IPS DF 6.9 (cell line): ENCODE results near the gene CAMSAP3.

Experiments
- DNase-seq: peaks from one replicate; pipeline ENCODE4 v3.0.0-alpha.2; 2013; ENCODE audit warnings: low read depth, low spot score
- H3K27ac ChIP-seq: one replicate; pipeline ENCODE4 v1.5.1; 2013; ENCODE audit warnings: low read length, control low read depth
- H3K27me3 ChIP-seq: 2 replicates; pipeline ENCODE4 v1.6.1; 2013; ENCODE audit warnings: mild to moderate bottlenecking, low read length; ENCODE audit not compliant: control insufficient read depth, insufficient read depth
- H3K36me3 ChIP-seq: 2 replicates; pipeline ENCODE4 v1.6.1; 2013; ENCODE audit warnings: low read length; ENCODE audit not compliant: control insufficient read depth, insufficient read depth
- H3K4me1 ChIP-seq: 2 replicates; pipeline ENCODE4 v1.6.1; 2013; ENCODE audit warnings: low read length; ENCODE audit not compliant: control insufficient read depth, insufficient read depth
- H3K4me3 ChIP-seq: 2 replicates; pipeline ENCODE4 v1.5.1; 2013; ENCODE audit warnings: mild to moderate bottlenecking, low read length
- H3K9me3 ChIP-seq: 2 replicates; pipeline ENCODE4 v1.6.1; 2013; ENCODE audit warnings: low read length, inconsistent platforms; ENCODE audit not compliant: control insufficient read depth, insufficient read depth
- WGBS: extraction: QIAGEN DNeasy Blood & Tissue Kit; methylation state at CpG from one replicate; pipeline ENCODE4 v1.1.7; 2013; ENCODE audit warnings: mixed read lengths, missing lambda C conversion rate; ENCODE audit not compliant: insufficient read length, insufficient coverage; 5-methylcytosine and 5-hydroxymethylcytosine counted together

The CAMSAP3 gene

DNA sequence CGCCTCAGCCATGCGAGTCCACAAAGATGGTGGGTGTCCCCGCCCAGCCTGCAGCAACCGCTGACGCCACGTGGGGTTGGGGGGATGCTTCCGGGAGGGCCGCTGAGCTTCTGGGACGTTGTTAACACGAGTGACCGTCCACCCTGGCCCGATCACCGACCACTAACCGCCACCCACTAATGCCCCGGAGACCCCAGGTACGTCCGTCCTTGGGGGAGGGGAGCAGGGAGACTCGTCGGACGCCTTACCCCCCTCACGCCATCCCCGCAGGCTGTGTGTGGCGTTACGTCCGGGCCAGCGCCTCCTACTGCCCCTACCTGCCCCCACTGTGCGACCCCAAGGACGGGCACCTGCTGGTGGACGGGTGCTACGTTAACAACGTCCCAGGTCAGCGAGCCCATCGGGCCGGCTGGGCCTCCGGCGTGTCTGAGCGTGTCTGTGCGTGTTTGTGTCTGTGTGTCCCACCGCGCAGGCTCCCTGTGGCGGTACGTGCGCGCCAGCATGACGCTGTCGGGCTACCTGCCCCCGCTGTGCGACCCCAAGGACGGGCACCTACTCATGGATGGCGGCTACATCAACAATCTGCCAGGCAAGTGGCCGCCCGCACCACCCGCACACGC, 38.9 kb upstream of the CAMSAP3 start:
- no peaks in the 10 kb centered on the region for H3K27me3 ChIP-seq
- no peak for DNase-seq
- peaks cover 30% of the 10 kb centered on the region for H3K36me3 ChIP-seq
- WGBS, result no CpG with 5 or more reads among the region's 54 CpGs
- no peak overlapping the region for H3K27ac ChIP-seq
- H3K4me3 ChIP-seq, result no peak overlapping the region
- no peaks in the 10 kb centered on the region for H3K4me1 ChIP-seq
- no peaks in the 10 kb centered on the region for H3K9me3 ChIP-seq

GRCh38 chr19:7558667-7559066, 37.0 kb upstream of the CAMSAP3 start:
- peaks cover 30% of the 10 kb centered on the region for H3K36me3 ChIP-seq
- no peaks in the 10 kb centered on the region for H3K9me3 ChIP-seq
- no peak overlapping the region for H3K4me3 ChIP-seq
- no peaks in the 10 kb centered on the region for H3K4me1 ChIP-seq
- no CpG with 5 or more reads among the region's 18 CpGs for WGBS
- H3K27ac ChIP-seq, result no peak overlapping the region
- no peaks in the 10 kb centered on the region for H3K27me3 ChIP-seq
- no peak for DNase-seq

DNA sequence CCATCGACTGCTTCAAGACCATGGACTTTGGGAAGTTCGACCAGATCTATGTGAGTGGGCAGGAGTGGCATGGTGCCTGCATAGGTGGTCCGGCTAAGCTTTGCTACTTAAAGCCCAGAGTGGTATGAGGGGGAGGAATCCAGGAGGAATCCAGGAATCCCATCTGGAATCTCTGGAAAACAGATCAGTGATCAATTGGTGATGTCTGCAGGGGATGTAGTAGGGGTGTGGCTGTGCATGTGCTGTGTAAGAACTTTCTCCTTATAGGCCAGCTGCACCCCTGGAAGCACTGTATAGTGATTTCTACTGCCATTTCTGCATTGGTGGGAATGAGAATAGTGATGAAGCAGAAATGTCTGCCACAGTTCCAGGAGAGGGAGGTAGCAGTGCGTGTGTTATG, 36.6 kb upstream of the CAMSAP3 start:
- Histone ChIP-seq H3K36me3 (peaks cover 30% of the 10 kb centered on the region), H3K4me1 (no peaks in the 10 kb centered on the region), H3K4me3 (no peak overlapping the region), H3K9me3 (no peaks in the 10 kb centered on the region), H3K27me3 (no peaks in the 10 kb centered on the region), H3K27ac (no peak overlapping the region)
- no peak for DNase-seq
- WGBS, result no CpG with 5 or more reads among the region's 4 CpGs

- no peaks in the 10 kb centered on the region for H3K27me3 ChIP-seq
- H3K4me1 ChIP-seq, result no peaks in the 10 kb centered on the region
- H3K27ac ChIP-seq, result no peak overlapping the region
- WGBS, result no CpG with 5 or more reads among the region's 2 CpGs
- H3K36me3 ChIP-seq, result peaks cover 25% of the 10 kb centered on the region
- H3K9me3 ChIP-seq, result no peaks in the 10 kb centered on the region
- DNase-seq, result no peak
- no peak overlapping the region for H3K4me3 ChIP-seq
Measured at GRCh38 chr19:7560255-7560654, 35.4 kb upstream of the CAMSAP3 start.

GRCh38 chr19:7561325-7561724, 34.3 kb upstream of the CAMSAP3 start:
- no CpG with 5 or more reads among the region's 17 CpGs for WGBS
- H3K4me1 ChIP-seq, result no peaks in the 10 kb centered on the region
- no peaks in the 10 kb centered on the region for H3K27me3 ChIP-seq
- no peak for DNase-seq
- no peaks in the 10 kb centered on the region for H3K9me3 ChIP-seq
- peaks cover 24% of the 10 kb centered on the region for H3K36me3 ChIP-seq
- no peak overlapping the region for H3K4me3 ChIP-seq
- H3K27ac ChIP-seq, result no peak overlapping the region

DNA sequence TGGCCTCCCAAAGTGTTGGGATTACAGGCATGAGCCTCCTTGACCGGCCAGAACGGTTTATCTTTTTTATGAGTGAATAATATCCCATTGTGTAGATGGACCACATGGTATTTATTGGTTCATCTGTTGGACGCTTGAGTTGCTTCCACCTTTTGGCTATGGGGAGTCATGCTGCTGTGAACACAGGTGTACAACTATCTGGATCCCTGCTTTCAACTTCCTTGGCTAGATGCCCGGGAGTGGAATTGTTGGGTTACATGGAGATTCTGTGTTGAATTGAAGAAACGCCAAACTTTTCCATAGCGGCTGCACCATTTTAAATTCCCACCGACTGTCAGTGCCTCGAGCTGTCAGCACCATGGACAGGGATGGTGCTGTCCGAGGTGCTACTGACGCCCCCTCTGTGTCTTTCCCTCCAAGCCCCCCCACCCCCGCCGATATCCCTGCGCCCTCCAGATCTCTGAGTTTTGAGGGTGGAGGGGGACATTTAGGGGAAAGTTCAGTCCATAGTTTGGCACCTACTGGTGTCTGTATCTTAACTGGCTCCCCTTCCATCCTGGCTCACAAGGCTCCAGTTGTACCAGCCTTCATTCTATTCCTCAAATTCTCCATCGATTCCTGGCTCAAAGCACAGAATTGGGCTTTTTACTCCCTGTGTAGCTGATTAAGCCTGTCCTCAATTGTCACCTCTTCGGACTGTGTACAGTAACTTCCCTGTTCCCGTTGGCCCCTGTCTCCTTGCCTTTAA, 32.8 kb upstream of the CAMSAP3 start:
- H3K27me3 ChIP-seq, result no peaks in the 10 kb centered on the region
- H3K36me3 ChIP-seq, result peaks cover 12% of the 10 kb centered on the region
- no peak for DNase-seq
- H3K4me1 ChIP-seq, result no peaks in the 10 kb centered on the region
- no peak overlapping the region for H3K4me3 ChIP-seq
- H3K27ac ChIP-seq, result no peak overlapping the region
- WGBS, result no CpG with 5 or more reads among the region's 16 CpGs
- no peaks in the 10 kb centered on the region for H3K9me3 ChIP-seq

DNA sequence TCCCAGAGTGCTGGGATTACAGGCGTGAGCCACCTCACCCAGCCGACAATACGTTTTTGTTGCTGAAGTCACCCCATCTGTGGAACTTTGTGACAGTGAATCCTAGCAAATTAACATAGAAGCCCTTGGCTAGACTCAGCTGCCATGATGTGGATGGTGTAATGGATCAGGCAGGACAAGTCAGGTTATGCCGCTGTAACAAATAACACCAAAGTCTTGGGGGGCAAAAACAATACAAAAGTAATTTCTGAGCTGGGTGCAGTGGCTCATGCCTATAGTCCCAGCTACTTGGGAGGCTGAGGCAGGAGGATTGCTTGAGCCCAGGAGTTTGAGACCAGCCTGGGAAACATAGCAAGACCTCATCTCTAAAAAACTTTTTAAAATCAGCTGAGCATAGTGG, 30.8 kb upstream of the CAMSAP3 start:
- Histone ChIP-seq H3K4me1 (no peaks in the 10 kb centered on the region), H3K36me3 (peaks cover 2% of the 10 kb centered on the region; the same call in 1 of the 2 replicates), H3K27ac (no peak overlapping the region), H3K9me3 (no peaks in the 10 kb centered on the region), H3K4me3 (no peak overlapping the region), H3K27me3 (no peaks in the 10 kb centered on the region)
- DNase-seq, result no peak
- WGBS, result no CpG with 5 or more reads among the region's 4 CpGs

DNA sequence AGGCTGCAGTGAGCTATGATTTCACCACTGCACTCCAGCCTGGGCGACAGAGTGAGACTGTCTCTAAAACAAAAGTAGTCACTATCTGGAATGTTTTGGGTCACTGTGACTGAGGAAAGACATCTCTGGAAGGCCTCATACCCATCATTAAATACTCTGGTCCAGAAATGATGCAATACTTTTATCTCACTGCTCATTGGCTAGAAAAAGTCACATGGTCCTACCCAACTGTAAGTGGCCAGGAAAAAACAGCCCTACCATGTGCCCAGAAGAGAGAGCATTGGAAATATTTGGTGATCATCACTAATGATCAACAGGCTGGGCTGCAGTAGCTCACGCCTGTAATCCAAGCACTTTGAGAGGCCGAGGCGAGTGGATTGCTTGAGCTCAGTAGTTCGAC, 30.3 kb upstream of the CAMSAP3 start:
- DNase-seq, result no peak
- no peaks in the 10 kb centered on the region for H3K4me1 ChIP-seq
- no peak overlapping the region for H3K4me3 ChIP-seq
- no peaks in the 10 kb centered on the region for H3K9me3 ChIP-seq
- no peaks in the 10 kb centered on the region for H3K27me3 ChIP-seq
- H3K27ac ChIP-seq, result no peak overlapping the region
- peaks cover 2% of the 10 kb centered on the region; the same call in 1 of the 2 replicates for H3K36me3 ChIP-seq
- no CpG with 5 or more reads among the region's 5 CpGs for WGBS

GRCh38 chr19:7570761-7571160, 24.9 kb upstream of the CAMSAP3 start:
- no peak for DNase-seq
- H3K9me3 ChIP-seq, result no peaks in the 10 kb centered on the region
- no peaks in the 10 kb centered on the region for H3K27me3 ChIP-seq
- H3K4me1 ChIP-seq, result no peaks in the 10 kb centered on the region
- H3K4me3 ChIP-seq, result no peak overlapping the region
- WGBS, result no CpG with 5 or more reads among the region's 5 CpGs
- no peak overlapping the region for H3K27ac ChIP-seq
- no peaks in the 10 kb centered on the region for H3K36me3 ChIP-seq

DNA sequence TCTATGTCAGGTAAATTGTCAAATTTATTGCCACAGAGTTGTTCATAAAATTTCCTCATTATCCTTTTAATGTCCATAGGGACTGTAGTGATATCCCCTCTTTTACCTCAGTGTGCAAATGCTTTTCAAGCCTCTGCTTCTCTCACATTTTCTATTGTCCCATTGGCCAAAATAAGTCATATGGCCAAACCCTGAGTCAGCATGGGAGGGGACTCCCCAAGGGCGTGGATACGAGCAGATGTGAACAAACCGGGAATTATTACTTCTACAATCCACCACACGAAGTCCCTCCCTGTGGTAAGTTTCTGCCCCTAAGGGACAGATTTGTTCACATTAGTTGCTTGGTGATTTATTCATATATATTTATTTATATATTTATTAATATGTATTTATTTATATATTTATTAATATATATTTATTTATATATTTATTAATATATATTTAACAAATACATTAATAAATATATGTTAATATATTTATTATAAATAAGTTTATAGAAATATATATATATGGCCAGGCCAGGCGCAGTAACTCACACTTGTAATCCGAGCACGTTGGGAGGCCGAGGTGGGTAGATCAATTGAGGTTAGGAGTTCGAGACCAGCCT, 20.1 kb upstream of the CAMSAP3 start:
- H3K4me1 ChIP-seq, result no peaks in the 10 kb centered on the region
- H3K27ac ChIP-seq, result no peak overlapping the region
- no CpG with 5 or more reads among the region's 9 CpGs for WGBS
- no peaks in the 10 kb centered on the region for H3K9me3 ChIP-seq
- no peak for DNase-seq
- no peak overlapping the region for H3K4me3 ChIP-seq
- no peaks in the 10 kb centered on the region for H3K27me3 ChIP-seq
- no peaks in the 10 kb centered on the region for H3K36me3 ChIP-seq
